Hepatocyte (in vitro differentiated cells): ENCODE results near the gene MIOX.

ENCODE experiments used
- CTCF ChIP-seq: fragments of 200-600 bp; sonication (generic); IDR thresholded peaks from 2 replicates; pipeline ENCODE4 v1.5.1; 2016; ENCODE audit warnings: antibody characterized with exemption, mild to moderate bottlenecking; ENCODE audit not compliant: poor library complexity
- EZH2 ChIP-seq: fragments of 200-600 bp; sonication (generic); IDR thresholded peaks from 2 replicates; pipeline ENCODE4 v1.6.1; 2016; ENCODE audit warnings: antibody characterized with exemption, mild to moderate bottlenecking, borderline replicate concordance

- TF ChIP-seq CTCF, result no peak
- no peak for TF ChIP-seq EZH2
Observed at GRCh38 chr22:50477923-50478322, 8.7 kb upstream of the MIOX start.
